NT2/D1 (cell line): ENCODE measurements around the gene CHN2.
"Not testable (repeated sequence)": the region's sequence is repeated elsewhere in the genome, so short reads cannot be mapped to it uniquely, and the experiment has no call there.

Experiments used
- DNase-seq: peaks from one replicate; pipeline ENCODE4 v3.0.0-alpha.2; 2011; ENCODE audit warnings: low read depth, low spot score
- H3K27me3 ChIP-seq: 2 replicates; pipeline ENCODE4 v1.6.0; 2011; ENCODE audit warnings: mild to moderate bottlenecking; ENCODE audit not compliant: insufficient read length, insufficient read depth
- H3K36me3 ChIP-seq: 2 replicates; pipeline ENCODE4 v1.6.1; 2011; ENCODE audit warnings: mild to moderate bottlenecking, low read length, mixed read lengths; ENCODE audit not compliant: insufficient read depth, insufficient read length
- H3K4me1 ChIP-seq: 2 replicates; pipeline ENCODE4 v1.5.1; 2011; ENCODE audit not compliant: insufficient read depth, insufficient read length
- H3K4me3 ChIP-seq: 2 replicates; pipeline ENCODE4 v1.5.1; 2011; ENCODE audit warnings: low read depth; ENCODE audit not compliant: insufficient read length
- H3K9ac ChIP-seq: 2 replicates; pipeline ENCODE4 v1.6.0; 2011; ENCODE audit warnings: low read depth; ENCODE audit not compliant: insufficient read length
- H3K9me3 ChIP-seq: 2 replicates; pipeline ENCODE4 v1.5.1; 2011; ENCODE audit warnings: mild to moderate bottlenecking, low read length; ENCODE audit not compliant: insufficient read depth
- SUZ12 ChIP-seq: IDR thresholded peaks from 2 replicates; pipeline ENCODE4 v1.6.1; 2011; ENCODE audit not compliant: insufficient read length, insufficient read depth; ENCODE audit errors: extremely low read depth
- YY1 ChIP-seq: IDR thresholded peaks from 2 replicates; pipeline ENCODE4 v1.6.1; 2011; ENCODE audit not compliant: insufficient read length, insufficient read depth
- ZNF274 ChIP-seq: IDR thresholded peaks from 2 replicates; pipeline ENCODE4 v1.6.1; 2011; ENCODE audit warnings: mild to moderate bottlenecking, low read depth, low read length

Gene CHN2

DNA sequence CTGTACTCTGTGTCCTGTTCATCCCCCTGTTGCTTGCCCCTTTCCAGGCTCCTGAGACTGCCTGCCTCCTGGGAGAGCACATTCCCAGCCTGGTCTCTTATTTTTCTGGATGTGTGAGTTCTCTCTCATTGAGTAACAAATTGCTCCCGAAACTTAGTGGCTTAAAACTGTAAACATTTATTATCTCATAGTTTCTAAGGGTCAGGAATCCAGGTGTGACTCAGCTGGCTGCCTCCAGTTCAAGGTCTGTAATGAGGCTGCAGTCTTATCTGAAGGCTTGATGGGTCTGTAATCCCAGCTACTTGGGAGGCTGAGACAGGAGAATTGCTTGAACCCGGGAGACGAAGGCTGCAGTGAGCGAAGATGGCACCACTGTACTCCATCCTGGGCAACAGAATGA, 315.5 kb downstream of the CHN2 start:
- Histone ChIP-seq H3K9me3 (no peaks in the 10 kb centered on the region), H3K27me3 (no peaks in the 10 kb centered on the region), H3K9ac (no peak overlapping the region), H3K36me3 (no peaks in the 10 kb centered on the region), H3K4me3 (no peak overlapping the region), H3K4me1 (no peaks in the 10 kb centered on the region)
- no peak for DNase-seq
- TF ChIP-seq SUZ12 (no peak), YY1 (no peak), ZNF274 (no peak)

DNA sequence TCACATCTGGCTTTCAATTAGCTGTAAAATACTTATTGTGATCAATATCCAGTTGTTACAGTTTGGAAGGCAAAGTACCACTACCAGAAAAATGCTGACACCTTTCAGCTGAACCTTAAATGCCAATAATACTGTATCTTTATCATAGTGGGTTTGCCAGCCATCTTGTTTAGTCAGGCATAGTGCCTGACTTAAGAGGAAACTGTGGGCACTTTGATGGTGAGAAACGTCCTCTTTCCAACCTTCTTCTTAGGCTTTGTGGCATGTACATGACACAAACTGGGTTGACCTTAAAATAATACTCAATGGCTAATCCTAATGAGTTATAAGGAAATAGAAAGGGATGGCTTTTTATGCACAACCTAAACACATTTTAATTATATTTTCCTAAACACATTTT, 316.8 kb downstream of the CHN2 start:
- Histone ChIP-seq H3K36me3 (no peaks in the 10 kb centered on the region), H3K9ac (no peak overlapping the region), H3K9me3 (no peaks in the 10 kb centered on the region), H3K4me1 (no peaks in the 10 kb centered on the region), H3K4me3 (no peak overlapping the region), H3K27me3 (no peaks in the 10 kb centered on the region)
- no peak for TF ChIP-seq YY1
- TF ChIP-seq ZNF274: no peak
- no peak for TF ChIP-seq SUZ12
- no peak for DNase-seq

DNA sequence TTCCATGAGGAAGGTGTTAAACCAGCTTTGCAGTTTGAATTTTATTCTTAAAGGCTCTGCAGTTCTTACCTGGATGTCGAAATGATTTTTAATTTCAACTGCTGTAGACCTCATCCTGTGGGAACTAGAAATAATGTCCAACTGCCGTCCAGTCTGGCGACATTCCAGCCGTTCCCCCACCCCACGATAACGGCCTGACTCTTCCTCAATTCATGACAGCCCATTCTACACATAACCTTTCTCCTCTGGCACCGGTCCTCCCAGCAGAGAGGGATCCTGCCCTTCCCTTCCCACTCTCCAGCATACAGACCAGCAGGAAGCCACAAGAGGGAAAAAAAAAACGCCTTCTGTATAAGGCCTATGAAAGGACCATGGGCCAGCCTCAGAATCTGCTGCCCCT, 317.3 kb downstream of the CHN2 start:
- Histone ChIP-seq H3K36me3 (no peaks in the 10 kb centered on the region), H3K9me3 (no peaks in the 10 kb centered on the region), H3K27me3 (no peaks in the 10 kb centered on the region), H3K9ac (no peak overlapping the region), H3K4me3 (no peak overlapping the region), H3K4me1 (no peaks in the 10 kb centered on the region)
- no peak for TF ChIP-seq SUZ12
- no peak for DNase-seq

DNA sequence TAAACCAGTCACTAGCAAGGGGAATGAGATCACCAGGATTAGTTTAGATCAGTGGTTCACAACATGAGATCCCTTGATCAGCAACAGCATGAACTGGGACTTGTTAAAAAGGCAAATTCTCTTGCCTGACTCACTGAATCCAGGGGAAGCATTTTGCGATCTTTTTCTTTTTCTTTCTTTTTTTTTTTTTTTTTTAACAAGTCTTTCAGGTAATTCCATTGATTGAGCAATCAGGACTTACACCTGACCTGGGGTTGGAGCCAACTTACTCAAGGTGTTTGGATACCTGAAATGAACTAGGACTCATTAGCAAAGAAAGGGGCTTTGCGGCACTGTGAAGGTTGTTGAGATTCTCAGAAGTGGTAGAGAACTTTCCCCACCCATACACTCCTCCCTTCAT, 321.9 kb downstream of the CHN2 start:
- Histone ChIP-seq H3K36me3 (no peaks in the 10 kb centered on the region), H3K9me3 (no peaks in the 10 kb centered on the region), H3K4me1 (no peaks in the 10 kb centered on the region), H3K9ac (no peak overlapping the region), H3K4me3 (no peak overlapping the region), H3K27me3 (no peaks in the 10 kb centered on the region)
- no peak for TF ChIP-seq ZNF274
- no peak for TF ChIP-seq YY1
- TF ChIP-seq SUZ12: no peak
- DNase-seq: no peak

DNA sequence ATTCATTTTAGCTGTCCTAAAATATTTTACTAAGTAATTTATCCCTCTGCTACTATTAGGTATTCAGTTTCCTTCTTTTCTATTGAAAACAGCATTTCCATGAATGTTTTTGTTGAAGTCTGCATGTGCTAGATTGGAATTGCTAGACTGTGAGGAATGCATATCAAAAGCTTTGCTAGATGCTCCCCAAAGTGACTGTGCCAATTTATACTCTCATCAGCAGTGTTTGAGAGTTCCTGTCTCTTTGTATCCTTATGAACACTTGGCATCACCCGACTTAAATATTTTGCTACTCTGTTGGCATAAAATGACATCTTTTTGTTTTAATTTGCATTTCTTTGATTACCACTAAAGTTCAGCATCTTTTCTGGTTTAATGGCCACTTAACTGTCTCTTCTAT, 324.0 kb downstream of the CHN2 start:
- Histone ChIP-seq H3K36me3 (no peaks in the 10 kb centered on the region), H3K9me3 (no peaks in the 10 kb centered on the region), H3K4me3 (no peak overlapping the region), H3K27me3 (no peaks in the 10 kb centered on the region), H3K4me1 (no peaks in the 10 kb centered on the region), H3K9ac (no peak overlapping the region)
- TF ChIP-seq SUZ12 (no peak), YY1 (no peak), ZNF274 (no peak)
- no peak for DNase-seq

DNA sequence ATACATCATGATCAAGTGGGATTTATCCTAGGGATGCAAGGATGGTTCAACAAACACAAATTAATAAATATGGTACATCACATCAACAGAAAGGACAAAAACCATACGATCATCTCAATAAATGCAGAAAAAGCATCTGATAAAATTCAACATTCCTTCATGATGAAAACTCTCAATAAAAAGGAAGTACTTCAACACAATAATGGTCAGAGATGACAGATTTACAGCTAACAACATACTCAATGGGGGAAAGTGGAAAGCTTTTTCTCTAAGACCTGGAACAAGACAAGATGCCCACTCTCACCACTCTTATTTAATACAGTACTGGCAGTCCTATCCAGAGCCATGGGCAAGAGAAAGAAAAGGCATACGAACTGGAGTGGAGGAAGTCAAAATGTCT, 329.2 kb downstream of the CHN2 start:
- TF ChIP-seq SUZ12 (no peak), YY1 (no peak), ZNF274 (no peak)
- no peak overlapping the region for H3K4me3 ChIP-seq
- DNase-seq: no peak
- H3K27me3 ChIP-seq: no peaks in the 10 kb centered on the region
- H3K9ac ChIP-seq: no peak overlapping the region
- H3K36me3 ChIP-seq: no peaks in the 10 kb centered on the region
- H3K4me1 ChIP-seq: no peaks in the 10 kb centered on the region
- no peaks in the 10 kb centered on the region for H3K9me3 ChIP-seq

DNA sequence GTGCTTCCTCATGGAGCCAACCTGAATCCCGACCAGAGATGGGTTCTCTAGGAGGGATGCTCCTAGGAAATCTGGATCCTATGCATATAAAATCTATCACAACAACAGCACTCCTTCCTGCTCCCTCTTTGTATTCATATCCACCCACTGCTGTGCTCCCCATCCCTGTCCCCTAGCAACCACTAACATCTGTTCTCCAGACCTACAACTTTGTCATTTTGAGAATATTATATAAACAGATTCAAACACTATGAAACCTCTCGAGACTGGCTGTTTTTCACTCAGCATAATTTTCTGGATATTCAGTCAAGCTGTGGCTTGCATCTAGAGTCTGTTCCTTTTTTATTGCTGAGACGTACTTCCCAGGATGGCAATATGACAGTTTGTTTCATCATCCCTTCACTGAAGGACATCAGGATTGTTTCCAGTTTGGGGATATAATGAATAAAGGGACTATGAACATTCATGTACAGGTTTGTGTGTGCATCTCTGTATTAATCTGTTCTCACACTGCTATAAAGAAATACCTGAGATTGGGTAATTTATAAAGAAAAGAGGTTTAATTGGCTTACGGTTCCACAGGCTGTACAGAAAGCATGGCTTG, 333.0 kb downstream of the CHN2 start:
- Histone ChIP-seq H3K36me3 (no peaks in the 10 kb centered on the region), H3K4me3 (no peak overlapping the region), H3K9me3 (no peaks in the 10 kb centered on the region), H3K4me1 (no peaks in the 10 kb centered on the region), H3K9ac (no peak overlapping the region), H3K27me3 (no peaks in the 10 kb centered on the region)
- TF ChIP-seq SUZ12 (no peak), ZNF274 (no peak), YY1 (no peak)
- DNase-seq: no peak

DNA sequence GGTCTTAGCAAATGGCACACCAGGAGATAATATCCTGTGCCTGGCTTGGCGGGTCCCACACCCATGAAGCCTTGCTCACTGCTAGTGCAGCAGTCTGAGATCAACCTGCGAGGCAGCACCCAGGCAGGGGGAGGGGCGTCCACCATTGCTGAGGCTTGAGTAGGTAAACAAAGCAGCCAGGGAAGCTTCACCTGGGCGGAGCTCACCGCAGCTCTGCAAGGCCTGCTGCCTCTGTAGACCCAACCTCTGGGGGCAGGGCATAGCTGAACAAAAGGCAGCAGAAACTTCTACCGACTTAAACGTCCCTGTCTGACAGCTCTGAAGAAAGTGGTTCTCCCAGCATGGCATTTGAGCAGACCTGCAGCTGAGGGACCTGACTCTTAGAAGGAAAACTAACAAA, 334.0 kb downstream of the CHN2 start:
- H3K36me3 ChIP-seq, H3K27me3 ChIP-seq, H3K9me3 ChIP-seq, H3K4me1 ChIP-seq, H3K4me3 ChIP-seq, H3K9ac ChIP-seq: not testable (repeated sequence)
- peak; percentile 55 for DNase-seq
